Smooth muscle cell (in vitro differentiated cells): Measurements from ENCODE around the gene PALMD. TPM values are rescaled to one million over a fixed set of nuclear protein-coding genes. Genes with fewer than 3 reads are reported as not detected.

Experiments used
- DNase-seq: peaks from one replicate; lab custom pipeline; 2025; ENCODE audit not compliant: unreplicated experiment; lab: John Stamatoyannopoulos, UW
- H2AFZ ChIP-seq: fragments of 200-600 bp; sonication (generic); 2 replicates; pipeline ENCODE4 v1.6.0; 2016; ENCODE audit warnings: antibody characterized with exemption, low read depth, mild to moderate bottlenecking
- H3F3A ChIP-seq: fragments of 200-600 bp; sonication (generic); 2 replicates; pipeline ENCODE4 v1.6.0; 2017; ENCODE audit warnings: antibody characterized with exemption, low read depth
- H3K27ac ChIP-seq: fragments of 200-600 bp; sonication (generic); 2 replicates; pipeline ENCODE4 v1.5.1; 2016; ENCODE audit warnings: low read depth, mild to moderate bottlenecking
- H3K27me3 ChIP-seq: fragments of 200-600 bp; sonication (generic); 2 replicates; pipeline ENCODE4 v1.6.1; 2016; ENCODE audit warnings: low read depth, mild to moderate bottlenecking
- H3K36me3 ChIP-seq: fragments of 200-600 bp; sonication (generic); 2 replicates; pipeline ENCODE4 v1.5.1; 2016; ENCODE audit warnings: low read depth
- H3K4me1 ChIP-seq: fragments of 200-600 bp; sonication (generic); 2 replicates; pipeline ENCODE4 v1.5.1; 2016; ENCODE audit warnings: low read depth
- H3K4me2 ChIP-seq: fragments of 200-600 bp; sonication (generic); 2 replicates; pipeline ENCODE4 v1.6.0; 2016; ENCODE audit warnings: mild to moderate bottlenecking
- H3K4me3 ChIP-seq: fragments of 200-600 bp; sonication (generic); 2 replicates; pipeline ENCODE4 v1.5.1; 2016; ENCODE audit warnings: mild to moderate bottlenecking
- H3K79me2 ChIP-seq: fragments of 200-600 bp; sonication (generic); 2 replicates; pipeline ENCODE4 v1.6.0; 2016; ENCODE audit warnings: low read depth, mild to moderate bottlenecking
- H3K9ac ChIP-seq: fragments of 200-600 bp; sonication (generic); 2 replicates; pipeline ENCODE4 v1.6.0; 2016; ENCODE audit warnings: low read depth
- H3K9me3 ChIP-seq: fragments of 200-600 bp; sonication (generic); replicated peaks from 2 replicates; pipeline ENCODE4 v1.5.1; 2016; ENCODE audit warnings: low read depth
- H4K20me1 ChIP-seq: fragments of 200-600 bp; sonication (generic); 2 replicates; pipeline ENCODE4 v1.6.0; 2016; ENCODE audit warnings: low read depth
- CTCF ChIP-seq: fragments of 200-600 bp; sonication (generic); IDR thresholded peaks from 2 replicates; pipeline ENCODE4 v1.5.1; 2017; ENCODE audit warnings: borderline replicate concordance, mild to moderate bottlenecking, antibody characterized with exemption; ENCODE audit not compliant: insufficient read depth, poor library complexity, severe bottlenecking
- WGBS: methylation state at CpG from one replicate; pipeline ENCODE4 v1.1.7; 2016; ENCODE audit warnings: low lambda C conversion rate; 5-methylcytosine and 5-hydroxymethylcytosine counted together
- polyA plus RNA-seq: library from polyadenylated mRNA; unstranded; fragments of >200 nt; fragmentation: Nextera tagmentation; extraction: Ambion mirVana; gene quantifications from 2 replicates; pipeline ENCODE4 v1.2.1, GENCODE V29; 2016
- total RNA-seq: library from RNA; depleted of rRNA; stranded (reverse); fragments of >200 nt; gene quantifications from 2 replicates; pipeline ENCODE4 v1.2.3, GENCODE V29; 2014

PALMD gene
- total and polyA plus RNA-seq, 2 experiments from 2014 or later: 1.1 to 1.2 TPM

DNA sequence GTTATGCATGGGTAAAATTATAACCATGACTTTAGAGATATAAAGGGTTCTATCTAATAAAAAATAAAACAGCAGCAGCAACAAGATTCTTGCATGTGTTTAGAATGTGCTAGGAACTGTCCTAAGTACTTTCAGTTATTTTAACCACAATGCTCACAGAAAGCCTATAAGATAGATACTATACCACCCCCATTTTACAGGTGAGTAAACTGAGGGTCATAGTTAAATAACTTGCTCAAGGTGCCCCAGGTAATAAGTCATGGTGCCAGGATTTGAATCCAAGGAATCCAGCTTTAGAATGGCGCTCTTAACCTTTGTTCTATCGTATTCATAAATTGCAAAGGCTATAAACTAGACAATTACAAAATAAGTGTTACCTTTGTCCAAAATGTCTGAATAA is 67.1 kb downstream of the PALMD start:
- H3K9ac ChIP-seq: no peak overlapping the region
- no peak overlapping the region for H3K4me3 ChIP-seq
- H4K20me1 ChIP-seq: no peaks in the 10 kb centered on the region
- no peaks in the 10 kb centered on the region for H3K9me3 ChIP-seq
- no peak overlapping the region for H3K27ac ChIP-seq
- H3K4me2 ChIP-seq: no peak overlapping the region
- H3K79me2 ChIP-seq: no peaks in the 10 kb centered on the region
- no peaks in the 10 kb centered on the region for H3K36me3 ChIP-seq
- no peaks in the 10 kb centered on the region for H3F3A ChIP-seq
- DNase-seq: no peak
- H3K4me1 ChIP-seq: no peaks in the 10 kb centered on the region
- no peak for TF ChIP-seq CTCF
- H3K27me3 ChIP-seq: no peaks in the 10 kb centered on the region
- no peak overlapping the region for H2AFZ ChIP-seq
- 96% methylated on average over 2 of the region's 2 CpGs for WGBS

DNA sequence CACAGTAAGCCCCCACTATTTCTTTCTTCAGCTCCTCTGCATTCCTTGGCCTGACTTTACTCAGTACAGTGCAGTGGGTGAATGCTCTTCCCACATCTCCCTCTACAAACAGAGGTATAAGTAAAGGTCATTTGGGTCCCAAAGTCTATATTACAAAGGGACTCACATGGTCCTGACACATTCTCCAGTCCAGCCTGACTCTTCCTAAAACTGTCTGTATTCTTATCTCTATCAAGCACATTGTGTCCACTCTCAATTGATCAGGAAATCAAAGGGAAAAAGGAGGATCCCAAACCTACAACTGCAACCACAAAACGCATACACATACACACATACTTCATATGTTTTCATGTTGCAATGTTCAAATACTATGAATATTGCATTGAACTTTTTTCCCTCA is 71.1 kb downstream of the PALMD start:
- no peak overlapping the region for H2AFZ ChIP-seq
- no peaks in the 10 kb centered on the region for H4K20me1 ChIP-seq
- no peaks in the 10 kb centered on the region for H3K4me1 ChIP-seq
- no peak overlapping the region for H3K4me3 ChIP-seq
- H3K9me3 ChIP-seq: no peaks in the 10 kb centered on the region
- H3K36me3 ChIP-seq: no peaks in the 10 kb centered on the region
- 100% methylated on average over 1 of the region's 1 CpG for WGBS
- H3K9ac ChIP-seq: no peak overlapping the region
- TF ChIP-seq CTCF: no peak
- H3K27me3 ChIP-seq: no peaks in the 10 kb centered on the region
- H3K79me2 ChIP-seq: no peaks in the 10 kb centered on the region
- no peak for DNase-seq
- no peak overlapping the region for H3K27ac ChIP-seq
- H3F3A ChIP-seq: no peaks in the 10 kb centered on the region
- H3K4me2 ChIP-seq: no peak overlapping the region

- 93% methylated on average over 3 of the region's 3 CpGs for WGBS
- no peaks in the 10 kb centered on the region for H3K9me3 ChIP-seq
- no peaks in the 10 kb centered on the region for H4K20me1 ChIP-seq
- H3K4me3 ChIP-seq: no peak overlapping the region
- no peak overlapping the region for H3K4me2 ChIP-seq
- TF ChIP-seq CTCF: no peak
- no peaks in the 10 kb centered on the region for H3K36me3 ChIP-seq
- no peaks in the 10 kb centered on the region for H3K27me3 ChIP-seq
- DNase-seq: no peak
- H3K9ac ChIP-seq: no peak overlapping the region
- no peak overlapping the region for H3K27ac ChIP-seq
- H3F3A ChIP-seq: no peaks in the 10 kb centered on the region
- H2AFZ ChIP-seq: no peak overlapping the region
- no peaks in the 10 kb centered on the region for H3K79me2 ChIP-seq
- H3K4me1 ChIP-seq: no peaks in the 10 kb centered on the region
Measured at GRCh38 chr1:99723251-99723650, 77.3 kb downstream of the PALMD start.

DNA sequence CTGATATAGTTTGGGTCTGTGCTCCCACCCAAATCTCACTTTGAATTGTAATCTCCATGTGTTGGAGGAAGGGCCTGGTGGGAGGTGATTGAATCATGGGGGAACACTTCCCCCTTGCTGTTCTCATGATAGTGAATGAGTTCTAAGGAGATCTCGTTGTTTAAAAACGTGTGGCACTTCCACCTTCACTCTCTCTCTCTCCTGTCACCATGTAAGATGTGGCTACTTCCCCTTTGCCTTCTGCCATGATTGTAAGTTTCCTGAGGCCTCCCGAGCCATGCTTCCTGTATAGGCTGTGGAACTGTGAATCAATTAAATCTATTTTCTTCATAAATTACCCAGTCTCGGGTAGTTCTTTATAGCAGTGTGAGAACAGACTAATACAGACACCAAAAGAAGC is 80.1 kb downstream of the PALMD start:
- Histone ChIP-seq H3K9me3 (no peaks in the 10 kb centered on the region), H3K4me2 (no peak overlapping the region), H4K20me1 (no peaks in the 10 kb centered on the region), H3K27me3 (no peaks in the 10 kb centered on the region), H3K4me1 (no peaks in the 10 kb centered on the region), H3K9ac (no peak overlapping the region), H3K4me3 (no peak overlapping the region), H3K79me2 (no peaks in the 10 kb centered on the region), H3K27ac (no peak overlapping the region), H2AFZ (no peak overlapping the region), H3F3A (no peaks in the 10 kb centered on the region), H3K36me3 (no peaks in the 10 kb centered on the region)
- no peak for TF ChIP-seq CTCF
- no peak for DNase-seq
- 77% methylated on average over 4 of the region's 4 CpGs for WGBS
